IPS-NIHi7 (cell line): Measurements from ENCODE around the gene GOLGA3.

Experiments
- DNase-seq: peaks from one replicate; pipeline ENCODE4 v3.0.0; 2012; ENCODE audit warnings: mixed read lengths; ENCODE audit errors: extremely low spot score

The GOLGA3 gene

GRCh38 chr12:132720606-132721345 is 107.9 kb downstream of the GOLGA3 start:
- DNase-seq, result no peak

DNA sequence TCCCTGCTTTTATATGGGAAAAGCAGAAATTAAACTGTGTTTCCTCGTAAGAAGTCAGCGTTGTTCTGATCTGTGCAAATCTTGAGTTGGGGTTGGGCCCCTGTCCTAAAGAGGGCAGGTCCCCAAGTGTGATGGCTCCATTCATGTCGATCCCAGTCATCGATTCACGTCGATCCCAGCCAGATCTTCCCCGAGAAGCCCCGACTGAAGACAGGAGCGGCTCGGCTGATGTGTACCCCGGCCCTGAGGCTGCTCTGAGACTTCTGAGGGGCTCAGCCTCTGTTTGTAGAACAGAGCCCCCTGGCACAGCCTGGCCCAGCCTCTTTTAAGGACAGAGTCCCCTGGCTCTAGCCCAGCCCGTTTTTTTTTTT is 108.7 kb downstream of the GOLGA3 start:
- no peak for DNase-seq

DNA sequence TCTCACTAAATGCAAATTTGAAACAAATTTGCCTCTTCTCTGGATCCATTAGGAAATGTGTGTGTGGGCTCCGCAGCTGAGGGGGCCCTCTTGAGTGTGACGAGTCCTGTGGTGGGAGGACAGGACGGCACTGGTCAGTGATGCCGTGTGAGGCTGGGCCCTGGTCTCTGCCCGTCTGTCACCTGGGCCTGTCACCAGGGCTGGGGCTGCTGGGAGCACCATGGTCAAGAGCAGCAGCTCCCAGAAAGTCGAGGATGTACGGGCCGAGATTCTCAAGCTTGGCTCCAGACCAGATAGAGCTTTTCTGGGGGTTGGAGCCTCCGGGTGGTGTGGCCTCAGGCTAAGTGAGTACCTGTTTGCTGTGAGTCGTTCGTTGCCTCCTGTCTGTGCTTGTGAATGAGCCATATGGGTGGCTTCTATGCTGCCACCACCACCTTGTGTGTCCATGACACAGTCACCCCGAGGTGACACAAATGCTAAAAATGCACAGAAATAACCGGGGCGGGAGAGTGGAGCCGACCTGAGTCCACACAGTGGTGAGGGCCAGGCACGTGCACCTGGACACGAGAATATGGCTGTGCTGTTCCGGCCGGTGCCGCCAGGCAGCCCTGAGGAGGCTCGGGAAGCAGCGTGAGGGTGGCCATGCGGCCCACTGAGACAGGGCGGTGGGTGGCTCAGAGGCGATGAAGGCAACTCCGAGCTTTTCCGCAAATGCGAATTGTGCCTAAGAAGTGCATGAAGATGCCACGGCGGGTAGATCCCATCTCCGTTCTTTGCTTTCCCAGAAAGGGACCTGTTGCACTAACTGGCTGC is 109.3 kb downstream of the GOLGA3 start:
- DNase-seq, result no peak
